Caco-2 (cell line): ENCODE data around the gene RIC3. TPM values are rescaled to one million over a fixed set of nuclear protein-coding genes. Genes with fewer than 3 reads are reported as not detected.

ENCODE experiments used
- BruUV-seq: library from RNA; stranded (reverse); fragments of 400-500 nt; replicated peaks from 2 replicates; lab custom pipeline; 2021; lab: Mats Ljungman, UMichigan
- CTCF ChIA-PET: fragments of 300-600 bp; sonication (Branson Sonifier 250); formaldehyde crosslinking; loops from one replicate; lab custom pipeline; 2022; ENCODE audit warnings: antibody characterized with exemption; lab: Charles Lee
- POLR2A ChIA-PET: fragments of 300-600 bp; sonication (Branson Sonifier 250); formaldehyde crosslinking; loops from one replicate; lab custom pipeline; 2022; ENCODE audit warnings: antibody characterized with exemption; lab: Charles Lee
- DNase-seq, 2 experiments: peaks; one replicate each; pipeline versions ENCODE4 v3.0.0 to v3.0.0-alpha.2; 2020 to 2022
- H3K27me3 ChIP-seq: replicated peaks from 2 replicates; pipeline ENCODE4 v1.6.0; 2011; ENCODE audit warnings: low read length; ENCODE audit not compliant: control insufficient read depth, insufficient read depth
- H3K36me3 ChIP-seq: 2 replicates; pipeline ENCODE4 v1.5.1; 2011; ENCODE audit warnings: low read length; ENCODE audit not compliant: control insufficient read depth, insufficient read depth
- H3K4me1 ChIP-seq: fragments of 250-450 bp; sonication (Bioruptor Pico); 2 replicates; pipeline ENCODE4 v1.5.1; 2020; ENCODE audit warnings: mild to moderate bottlenecking
- H3K4me3 ChIP-seq: 2 replicates; pipeline ENCODE4 v1.5.1; 2011; ENCODE audit warnings: low read depth, mild to moderate bottlenecking, control low read depth, low read length
- H3K9me3 ChIP-seq: fragments of 250-450 bp; sonication (Bioruptor Pico); 2 replicates; pipeline ENCODE4 v1.5.1; 2020; ENCODE audit warnings: mild to moderate bottlenecking, moderate library complexity
- H3K27ac Mint-ChIP-seq: one replicate; pipeline ENCODE4 v1.8.0; 2022; ENCODE audit warnings: mixed read lengths; ENCODE audit not compliant: unreplicated experiment
- H3K27me3 Mint-ChIP-seq: one replicate; pipeline ENCODE4 v1.8.0; 2022; ENCODE audit warnings: mixed read lengths; ENCODE audit not compliant: insufficient read depth, unreplicated experiment
- H3K36me3 Mint-ChIP-seq: one replicate; pipeline ENCODE4 v1.8.0; 2022; ENCODE audit warnings: mild to moderate bottlenecking, mixed read lengths; ENCODE audit not compliant: insufficient read depth, unreplicated experiment
- H3K4me1 Mint-ChIP-seq: one replicate; pipeline ENCODE4 v1.8.0; 2022; ENCODE audit warnings: low read depth, mixed read lengths; ENCODE audit not compliant: unreplicated experiment
- H3K4me3 Mint-ChIP-seq: one replicate; pipeline ENCODE4 v1.8.0; 2022; ENCODE audit warnings: mild to moderate bottlenecking, moderate library complexity, mixed read lengths; ENCODE audit not compliant: unreplicated experiment
- H3K9me3 Mint-ChIP-seq: one replicate; pipeline ENCODE4 v1.8.0; 2022; ENCODE audit warnings: mixed read lengths; ENCODE audit not compliant: unreplicated experiment
- CTCF ChIP-seq, 2 experiments: fragments of 200-600 bp in 1 of 2; IDR thresholded peaks; 1 replicate in 1 of 2; 2 replicates in 1 of 2; pipeline versions ENCODE4 v1.5.1 to v1.8.0; 2011 to 2022; ENCODE audit warnings: antibody characterized with exemption in 1 of 2, control low read depth in 1 of 2, inconsistent platforms in 1 of 2, low read depth in 1 of 2, low read length in 1 of 2, mild to moderate bottlenecking in 1 of 2, moderate library complexity in 1 of 2; ENCODE audit not compliant: insufficient read depth in 1 of 2, severe bottlenecking in 1 of 2, unreplicated experiment in 1 of 2
- intact Hi-C: fragments of 100-400 bp; cut with micrococcal nuclease; formaldehyde crosslinking; loops from one replicate; pipeline ENCODE4 v1.10.0; 2022; ENCODE audit not compliant: unreplicated experiment
- total RNA-seq: library from RNA; stranded (reverse); gene quantifications from 2 replicates; pipeline ENCODE4 v1.2.3, GENCODE V29; 2022

Gene RIC3
- total RNA-seq, 1 experiment from 2014 or later = not detected

- no peak overlapping the region for H3K27ac Mint-ChIP-seq
- Histone ChIP-seq H3K36me3 (no peaks in the 10 kb centered on the region), H3K4me1 (no peaks in the 10 kb centered on the region), H3K9me3 (no peaks in the 10 kb centered on the region), H3K4me3 (no peak overlapping the region), H3K27me3 (peaks cover 2% of the 10 kb centered on the region; the same call in 1 of the 2 replicates)
- BruUV-seq = no TSS peak
- no peaks in the 10 kb centered on the region for H3K9me3 Mint-ChIP-seq
- peaks cover 9% of the 10 kb centered on the region for H3K27me3 Mint-ChIP-seq
- no peak for DNase-seq
- CTCF ChIA-PET = interaction anchor here (1.0 to 1.8 kb wide), 3 partner anchors 13 to 80 kb away, joined by 3 to 7 read pairs (median 6); no protein-coding TSS in a partner anchor
- POLR2A ChIA-PET = interaction anchor here (0.7 kb wide), 1 partner anchor 99 kb away, joined by 3 read pairs; the partner anchor contains the start of gene EIF3F
- no peak for TF ChIP-seq CTCF (IDR thresholded peaks at IDR 0.05; ENCODE audit: insufficient read depth in 1 of 2, low read depth in 1 of 2, low read length in 1 of 2, severe bottlenecking in 1 of 2, unreplicated experiment in 1 of 2)
- intact Hi-C loops = no loop called here
- no peaks in the 10 kb centered on the region for H3K4me1 Mint-ChIP-seq
- H3K36me3 Mint-ChIP-seq = no peaks in the 10 kb centered on the region
- H3K4me3 Mint-ChIP-seq = no peak overlapping the region
Measured at GRCh38 chr11:8086571-8086970, 82.3 kb downstream of the RIC3 start.

GRCh38 chr11:8086001-8086479, 82.8 kb downstream of the RIC3 start:
- ChIA-PET CTCF (interaction anchor here (1.0 to 1.8 kb wide), 3 partner anchors 13 to 80 kb away, joined by 3 to 7 read pairs (median 6); no protein-coding TSS in a partner anchor), POLR2A (interaction anchor here (0.7 kb wide), 1 partner anchor 99 kb away, joined by 3 read pairs; the partner anchor contains the start of gene EIF3F)
- no peaks in the 10 kb centered on the region for H3K4me1 Mint-ChIP-seq
- no peak overlapping the region for H3K4me3 Mint-ChIP-seq
- no peaks in the 10 kb centered on the region for H3K9me3 ChIP-seq
- H3K4me1 ChIP-seq = no peaks in the 10 kb centered on the region
- intact Hi-C loops = no loop called here
- BruUV-seq = no TSS peak
- no peak for TF ChIP-seq CTCF (IDR thresholded peaks at IDR 0.05; ENCODE audit: insufficient read depth in 1 of 2, low read depth in 1 of 2, low read length in 1 of 2, severe bottlenecking in 1 of 2, unreplicated experiment in 1 of 2)
- H3K27me3 ChIP-seq = peaks cover 2% of the 10 kb centered on the region; the same call in 1 of the 2 replicates
- H3K27ac Mint-ChIP-seq = no peak overlapping the region
- no peak overlapping the region for H3K4me3 ChIP-seq
- H3K9me3 Mint-ChIP-seq = no peaks in the 10 kb centered on the region
- H3K27me3 Mint-ChIP-seq = peaks cover 9% of the 10 kb centered on the region
- H3K36me3 Mint-ChIP-seq = no peaks in the 10 kb centered on the region
- no peak for DNase-seq
- H3K36me3 ChIP-seq = no peaks in the 10 kb centered on the region

- no peaks in the 10 kb centered on the region for H3K4me1 ChIP-seq
- BruUV-seq = no TSS peak
- no peaks in the 10 kb centered on the region for H3K9me3 Mint-ChIP-seq
- no peaks in the 10 kb centered on the region for H3K36me3 Mint-ChIP-seq
- intact Hi-C loops = no loop called here
- H3K36me3 ChIP-seq = no peaks in the 10 kb centered on the region
- H3K27me3 ChIP-seq = peaks cover 2% of the 10 kb centered on the region; the same call in 1 of the 2 replicates
- H3K27me3 Mint-ChIP-seq = peaks cover 9% of the 10 kb centered on the region
- H3K4me3 Mint-ChIP-seq = no peak overlapping the region
- CTCF ChIA-PET = interaction anchor here (1.6 to 1.8 kb wide), 2 partner anchors 14 to 79 kb away, joined by 6 to 7 read pairs; no protein-coding TSS in a partner anchor
- H3K9me3 ChIP-seq = no peaks in the 10 kb centered on the region
- no peak for DNase-seq
- TF ChIP-seq CTCF (IDR thresholded peaks at IDR 0.05; ENCODE audit: insufficient read depth in 1 of 2, low read depth in 1 of 2, low read length in 1 of 2, severe bottlenecking in 1 of 2, unreplicated experiment in 1 of 2) = no peak
- no peak overlapping the region for H3K27ac Mint-ChIP-seq
- H3K4me3 ChIP-seq = no peak overlapping the region
- POLR2A ChIA-PET = no interaction called here
- no peaks in the 10 kb centered on the region for H3K4me1 Mint-ChIP-seq
Measured at GRCh38 chr11:8085011-8085645, 83.7 kb downstream of the RIC3 start.
